B cell (primary cell): ENCODE data around the gene MX1. TPM values are rescaled to one million over a fixed set of nuclear protein-coding genes. Genes with fewer than 3 reads are reported as not detected.

Experiments used
- ATAC-seq: fragments of 200-7000 bp; cut with Tn5 transposase; one replicate; pipeline ENCODE4 v1.10.0; 2021; ENCODE audit warnings: low read depth, mild to moderate bottlenecking, moderate number of reproducible peaks, moderate library complexity
- CTCF ChIA-PET: fragments of 350-600 bp; sonication (Branson Sonifier 250); formaldehyde crosslinking; loops from one replicate; lab custom pipeline; 2021; ENCODE audit warnings: antibody characterized with exemption, inconsistent platforms; lab: Charles Lee
- POLR2A ChIA-PET: fragments of 350-600 bp; sonication (Branson Sonifier 250); formaldehyde crosslinking; loops from one replicate; lab custom pipeline; 2021; ENCODE audit warnings: antibody characterized with exemption; lab: Charles Lee
- DNase-seq: peaks from one replicate; pipeline ENCODE4 v3.0.0; 2013
- H2AFZ ChIP-seq: 2 replicates; pipeline ENCODE4 v1.6.1; 2012; ENCODE audit warnings: mild to moderate bottlenecking, low read depth, low read length; ENCODE audit not compliant: insufficient read depth, poor library complexity, severe bottlenecking
- H3K27ac ChIP-seq, 2 donors: 1 replicate in 1 of 2; 2 replicates in 1 of 2; pipeline ENCODE4 v1.5.1; 2012 to 2013; ENCODE audit warnings: low read length in 2 of 2, mild to moderate bottlenecking in 2 of 2, moderate library complexity in 1 of 2
- H3K27me3 ChIP-seq, 4 experiments: fragments of 200-600 bp in 1 of 4; sonication (generic) in 1 of 4; replicated peaks in 1 of 4; 1 replicate in 2 of 4; 2 replicates in 2 of 4; pipeline versions ENCODE4 v1.6.1 to v1.7.0; 2013 to 2016; ENCODE audit warnings: low read length in 3 of 4, mild to moderate bottlenecking in 2 of 4, mixed read lengths in 1 of 4, moderate library complexity in 1 of 4; ENCODE audit not compliant: insufficient read depth in 4 of 4, control insufficient read depth in 3 of 4; ENCODE audit errors: control extremely low read depth in 1 of 4
- H3K36me3 ChIP-seq, 2 experiments: replicated peaks in 1 of 2; 1 replicate in 1 of 2; 2 replicates in 1 of 2; pipeline versions ENCODE4 v1.6.1 to v1.7.1; 2013; ENCODE audit warnings: low read length in 1 of 2; ENCODE audit not compliant: insufficient read depth in 2 of 2, control insufficient read depth in 1 of 2; ENCODE audit errors: control extremely low read depth in 1 of 2, extremely low read depth in 1 of 2
- H3K4me1 ChIP-seq, 2 donors: fragments of 200-600 bp in 1 of 2; sonication (generic) in 1 of 2; 1 replicate in 1 of 2; 2 replicates in 1 of 2; pipeline versions ENCODE4 v1.5.1 to v1.6.1; 2013 to 2017; ENCODE audit warnings: low read length in 2 of 2; ENCODE audit not compliant: control insufficient read depth in 2 of 2, insufficient read depth in 2 of 2
- H3K4me2 ChIP-seq: replicated peaks from 2 replicates; pipeline ENCODE3; 2012; ENCODE audit warnings: mild to moderate bottlenecking, low read depth, low read length; ENCODE audit not compliant: poor library complexity, severe bottlenecking
- H3K4me3 ChIP-seq, 5 experiments: fragments of 200-600 bp in 1 of 5; sonication (generic) in 1 of 5; 1 replicate in 3 of 5; 2 replicates in 2 of 5; pipeline versions ENCODE4 v1.5.1 to v1.7.0; 2011 to 2016; ENCODE audit warnings: low read length in 4 of 5, mild to moderate bottlenecking in 4 of 5, low read depth in 2 of 5, control low read depth in 1 of 5, moderate library complexity in 1 of 5; ENCODE audit not compliant: insufficient read depth in 1 of 5; ENCODE audit errors: control extremely low read depth in 1 of 5, extremely low read depth in 1 of 5
- H3K79me2 ChIP-seq: fragments of 200-600 bp; sonication (generic); one replicate; pipeline ENCODE4 v1.6.0; 2016; ENCODE audit warnings: low read length; ENCODE audit not compliant: control insufficient read depth, insufficient read depth
- H3K9ac ChIP-seq: fragments of 200-600 bp; sonication (generic); 2 replicates; pipeline ENCODE4 v1.6.1; 2017; ENCODE audit warnings: mild to moderate bottlenecking, low read length, moderate library complexity
- H3K9me3 ChIP-seq, 3 donors: one replicate each; pipeline versions ENCODE4 v1.6.1 to v1.7.1; 2013; ENCODE audit warnings: low read length in 2 of 3; ENCODE audit not compliant: control insufficient read depth in 2 of 3, insufficient read depth in 1 of 3; ENCODE audit errors: control extremely low read depth in 1 of 3
- H4K20me1 ChIP-seq: 2 replicates; pipeline ENCODE4 v1.6.0; 2012; ENCODE audit warnings: mild to moderate bottlenecking, low read length; ENCODE audit not compliant: insufficient read depth, control insufficient read depth, poor library complexity, severe bottlenecking
- H3K27ac Mint-ChIP-seq: one replicate; pipeline ENCODE4 v1.8.0; 2021; ENCODE audit warnings: mixed read lengths
- H3K27me3 Mint-ChIP-seq: one replicate; pipeline ENCODE4 v1.8.0; 2021; ENCODE audit warnings: mixed read lengths
- H3K4me1 Mint-ChIP-seq: one replicate; pipeline ENCODE4 v1.8.0; 2021; ENCODE audit warnings: mixed read lengths
- H3K4me3 Mint-ChIP-seq: one replicate; pipeline ENCODE4 v1.8.0; 2021; ENCODE audit warnings: mixed read lengths
- H3K9me3 Mint-ChIP-seq: one replicate; pipeline ENCODE4 v1.8.0; 2022; ENCODE audit warnings: mixed read lengths; ENCODE audit not compliant: insufficient read depth
- CTCF ChIP-seq: fragments of 200-600 bp; IDR thresholded peaks from one replicate; pipeline ENCODE4 v1.8.0; 2022; ENCODE audit warnings: antibody characterized with exemption, mild to moderate bottlenecking
- EZH2 ChIP-seq: IDR thresholded peaks from 2 replicates; pipeline ENCODE4 v1.6.1; 2012; ENCODE audit warnings: borderline replicate concordance, low read depth, mild to moderate bottlenecking, moderate library complexity, low read length; ENCODE audit not compliant: insufficient read depth, poor library complexity, severe bottlenecking
- WGBS: methylation state at CpG from one replicate; pipeline ENCODE4 v1.1.5; 2013; ENCODE audit warnings: missing lambda C conversion rate; ENCODE audit not compliant: insufficient coverage; 5-methylcytosine and 5-hydroxymethylcytosine counted together
- intact Hi-C: fragments of 100-400 bp; cut with micrococcal nuclease; formaldehyde crosslinking; loops from one replicate; pipeline ENCODE4 v1.10.0; 2022
- polyA plus RNA-seq: library from polyadenylated mRNA; depleted of rRNA; stranded (reverse); fragments of >200 nt; gene quantifications from 2 replicates; pipeline ENCODE4 v1.2.3, GENCODE V29; 2012
- total RNA-seq, 2 donors: library from RNA; stranded (reverse); fragments of 120-200 nt in 1 of 2; gene quantifications; 1 replicate in 1 of 2; 2 replicates in 1 of 2; pipeline versions ENCODE4 v1.2.3 to v1.2.4, GENCODE V29; 2013 to 2022

The MX1 gene
- total and polyA plus RNA-seq, 2 donors (not counting 1 experiment from before 2014, with no cell fraction given): 57.6 to 62.9 TPM

GRCh38 chr21:41410361-41410760 is 15.7 kb upstream of the MX1 start:
- Histone ChIP-seq H3K4me2 (no peak overlapping the region), H3K4me3 (no peak overlapping the region), H3K4me1 (peaks cover 0 to 7% of the 10 kb centered on the region in 2 donors), H4K20me1 (no peaks in the 10 kb centered on the region), H3K36me3 (peaks cover 7 to 45% of the 10 kb centered on the region in 2 experiments), H3K79me2 (no peaks in the 10 kb centered on the region), H3K9ac (no peak overlapping the region), H3K27ac (no peak overlapping the region), H3K27me3 (no peaks in the 10 kb centered on the region), H2AFZ (no peak overlapping the region), H3K9me3 (peaks cover 0 to 10% (median 3%) of the 10 kb centered on the region in 3 donors)
- POLR2A ChIA-PET: no interaction called here
- WGBS: no CpG with 5 or more reads among the region's 1 CpG
- Mint-ChIP-seq H3K4me3 (no peak overlapping the region), H3K9me3 (peaks cover 5% of the 10 kb centered on the region), H3K4me1 (peaks cover 6% of the 10 kb centered on the region), H3K27me3 (no peaks in the 10 kb centered on the region), H3K27ac (no peak overlapping the region)
- intact Hi-C loops: no loop called here
- ATAC-seq (no peak), DNase-seq (no peak)
- CTCF ChIA-PET: interaction anchor here (0.7 to 1.8 kb wide), 3 partner anchors 43 to 127 kb away, joined by 3 to 15 read pairs (median 3); no protein-coding TSS in a partner anchor
- TF ChIP-seq CTCF (no peak), EZH2 (no peak)

GRCh38 chr21:41410767-41411448 is 15.1 kb upstream of the MX1 start:
- Histone ChIP-seq H2AFZ (no peak overlapping the region), H3K4me3 (no peak overlapping the region), H3K4me2 (no peak overlapping the region), H3K27ac (no peak overlapping the region), H3K79me2 (no peaks in the 10 kb centered on the region), H4K20me1 (no peaks in the 10 kb centered on the region), H3K9me3 (peaks cover 0 to 10% (median 3%) of the 10 kb centered on the region in 3 donors), H3K4me1 (peaks cover 0 to 7% of the 10 kb centered on the region in 2 donors), H3K9ac (no peak overlapping the region), H3K27me3 (no peaks in the 10 kb centered on the region), H3K36me3 (peaks cover 7 to 44% of the 10 kb centered on the region in 2 experiments)
- TF ChIP-seq EZH2: no peak
- no peak for TF ChIP-seq CTCF
- 92% methylated on average over 3 of the region's 5 CpGs for WGBS
- intact Hi-C loops: no loop called here
- ATAC-seq (no peak), DNase-seq (no peak)
- Mint-ChIP-seq H3K9me3 (peaks cover 5% of the 10 kb centered on the region), H3K27me3 (no peaks in the 10 kb centered on the region), H3K27ac (no peak overlapping the region), H3K4me1 (peaks cover 6% of the 10 kb centered on the region), H3K4me3 (no peak overlapping the region)
- ChIA-PET POLR2A (no interaction called here), CTCF (interaction anchor here (0.6 to 1.8 kb wide), 4 partner anchors 43 to 599 kb away, joined by 3 to 15 read pairs (median 3); partner anchors contain the start of genes MX2 and ZBTB21)
